Activated naive CD4-positive, alpha-beta T cell treated with anti-CD3 and anti-CD28 coated beads, Interleukin-2, amount 50 U/mL, for 72 hours (primary cell): ENCODE measurements around the gene NBAS. TPM values are rescaled to one million over a fixed set of nuclear protein-coding genes. Genes with fewer than 3 reads are reported as not detected.
"Not testable (repeated sequence)": the region's sequence is repeated elsewhere in the genome, so short reads cannot be mapped to it uniquely, and the experiment has no call there.

Experiments
- ATAC-seq, 2 donors: fragments of 150-1000 bp; cut with Tn5 transposase; 2 replicates each; pipeline ENCODE4 v1.10.0; 2021; ENCODE audit warnings: mild to moderate bottlenecking in 2 of 2, moderate library complexity in 2 of 2
- DNase-seq, 2 donors: peaks; one replicate each; pipeline ENCODE4 v3.0.0; 2021 to 2022; ENCODE audit warnings: low spot score in 2 of 2
- H3K27ac Mint-ChIP-seq, 2 donors: one replicate each; pipeline ENCODE4 v1.8.0; 2022; ENCODE audit warnings: mild to moderate bottlenecking in 2 of 2, mixed read lengths in 2 of 2
- H3K36me3 Mint-ChIP-seq, 2 donors: one replicate each; pipeline ENCODE4 v1.8.0; 2022; ENCODE audit warnings: mixed read lengths in 2 of 2
- H3K9me3 Mint-ChIP-seq, 2 donors: one replicate each; pipeline ENCODE4 v1.8.0; 2022; ENCODE audit warnings: mixed read lengths in 2 of 2
- total RNA-seq, 2 donors: library from RNA; stranded (reverse); gene quantifications; one replicate each; pipeline ENCODE4 v1.2.3, GENCODE V29; 2022

Gene NBAS
- total RNA-seq, 2 donors from 2014 or later = 30.5 to 46.3 TPM

- H3K27ac Mint-ChIP-seq = no peak overlapping the region
- no peaks in the 10 kb centered on the region for H3K9me3 Mint-ChIP-seq
- no peak for ATAC-seq
Measured at GRCh38 chr2:15480552-15480951, 80.6 kb downstream of the NBAS start.

GRCh38 chr2:15472876-15473275 is 88.3 kb downstream of the NBAS start:
- no peak for DNase-seq
- H3K36me3 Mint-ChIP-seq = peaks cover 26 to 53% of the 10 kb centered on the region in 2 donors
- ATAC-seq = no peak
- no peak overlapping the region for H3K27ac Mint-ChIP-seq
- peaks cover 5 to 7% of the 10 kb centered on the region in 2 donors for H3K9me3 Mint-ChIP-seq

More at GRCh38 chr2:15480552-15480951, 80.6 kb downstream of the NBAS start:
- no peak for DNase-seq
- peaks cover 9 to 15% of the 10 kb centered on the region in 2 donors for H3K36me3 Mint-ChIP-seq

- ATAC-seq = no peak
- Mint-ChIP-seq H3K9me3 (peaks cover 5 to 7% of the 10 kb centered on the region in 2 donors), H3K36me3 (peaks cover 26 to 53% of the 10 kb centered on the region in 2 donors), H3K27ac (no peak overlapping the region)
- no peak for DNase-seq
Measured at GRCh38 chr2:15472133-15472532, 89.0 kb downstream of the NBAS start.

- Mint-ChIP-seq H3K27ac (no peak overlapping the region), H3K36me3 (peaks cover 26 to 53% of the 10 kb centered on the region in 2 donors), H3K9me3 (peaks cover 5 to 7% of the 10 kb centered on the region in 2 donors)
- ATAC-seq = no peak
- DNase-seq = no peak
Measured at GRCh38 chr2:15471606-15472005, 89.5 kb downstream of the NBAS start.

GRCh38 chr2:15460112-15460620 is 101.0 kb downstream of the NBAS start:
- ATAC-seq (no peak), DNase-seq (no peak)
- no peak overlapping the region for H3K27ac Mint-ChIP-seq
- peaks cover 11 to 17% of the 10 kb centered on the region in 2 donors for H3K36me3 Mint-ChIP-seq
- H3K9me3 Mint-ChIP-seq = no peaks in the 10 kb centered on the region

GRCh38 chr2:15458277-15458676 is 102.9 kb downstream of the NBAS start:
- Mint-ChIP-seq H3K9me3 (no peaks in the 10 kb centered on the region), H3K36me3 (peaks cover 1 to 14% of the 10 kb centered on the region in 2 donors), H3K27ac (peak overlapping the region in 1 of 2 donors; percentile 29)
- no peak for ATAC-seq
- DNase-seq = no peak

- Mint-ChIP-seq H3K36me3 (peaks cover 2 to 15% of the 10 kb centered on the region in 2 donors), H3K27ac (no peak overlapping the region), H3K9me3 (no peaks in the 10 kb centered on the region)
- ATAC-seq = no peak
- no peak for DNase-seq
Measured at GRCh38 chr2:15457868-15458267, 103.3 kb downstream of the NBAS start.

GRCh38 chr2:15456352-15456751 is 104.8 kb downstream of the NBAS start:
- Mint-ChIP-seq H3K9me3 (no peaks in the 10 kb centered on the region), H3K27ac (no peak overlapping the region), H3K36me3 (peaks cover 4 to 20% of the 10 kb centered on the region in 2 donors)
- DNase-seq (no peak), ATAC-seq (no peak)

GRCh38 chr2:15450808-15451207 is 110.3 kb downstream of the NBAS start:
- no peak overlapping the region for H3K27ac Mint-ChIP-seq
- H3K9me3 Mint-ChIP-seq = peaks cover 0 to 5% of the 10 kb centered on the region in 2 donors
- ATAC-seq (no peak), DNase-seq (no peak)
- peaks cover 11 to 27% of the 10 kb centered on the region in 2 donors for H3K36me3 Mint-ChIP-seq

GRCh38 chr2:15449556-15450236 is 111.4 kb downstream of the NBAS start:
- no peak overlapping the region for H3K27ac Mint-ChIP-seq

GRCh38 chr2:15448250-15448839 is 112.8 kb downstream of the NBAS start:
- peaks cover 15 to 24% of the 10 kb centered on the region in 2 donors for H3K36me3 Mint-ChIP-seq
- ATAC-seq = no peak
- no peak for DNase-seq
- no peak overlapping the region for H3K27ac Mint-ChIP-seq
- H3K9me3 Mint-ChIP-seq = peaks cover 0 to 8% of the 10 kb centered on the region in 2 donors

More at GRCh38 chr2:15449556-15450236, 111.4 kb downstream of the NBAS start:
- Mint-ChIP-seq H3K9me3 (peaks cover 0 to 8% of the 10 kb centered on the region in 2 donors), H3K36me3 (peaks cover 15 to 28% of the 10 kb centered on the region in 2 donors)
- DNase-seq = no peak
- no peak for ATAC-seq

GRCh38 chr2:15447381-15447780 is 113.8 kb downstream of the NBAS start:
- Mint-ChIP-seq H3K9me3 (peaks cover 0 to 8% of the 10 kb centered on the region in 2 donors), H3K27ac (peak overlapping the region in 1 of 2 donors; percentile 74), H3K36me3 (peaks cover 12 to 18% of the 10 kb centered on the region in 2 donors)
- ATAC-seq = no peak
- DNase-seq = no peak

- H3K36me3 Mint-ChIP-seq = peaks cover 16 to 18% of the 10 kb centered on the region in 2 donors
- no peak for ATAC-seq
Measured at GRCh38 chr2:15446961-15447360, 114.2 kb downstream of the NBAS start.

GRCh38 chr2:15445891-15446562 is 115.1 kb downstream of the NBAS start:
- DNase-seq (no peak), ATAC-seq (no peak)
- Mint-ChIP-seq H3K36me3 (peaks cover 16 to 18% of the 10 kb centered on the region in 2 donors), H3K27ac (no peak overlapping the region), H3K9me3 (peaks cover 0 to 8% of the 10 kb centered on the region in 2 donors)

More at GRCh38 chr2:15446961-15447360, 114.2 kb downstream of the NBAS start:
- no peak for DNase-seq
- peaks cover 0 to 8% of the 10 kb centered on the region in 2 donors for H3K9me3 Mint-ChIP-seq
- no peak overlapping the region for H3K27ac Mint-ChIP-seq

- H3K36me3 Mint-ChIP-seq = peaks cover 0 to 11% of the 10 kb centered on the region in 2 donors
- DNase-seq, H3K9me3 Mint-ChIP-seq, H3K27ac Mint-ChIP-seq, ATAC-seq: not testable (repeated sequence)
Measured at GRCh38 chr2:15439768-15440524, 121.2 kb downstream of the NBAS start.

- not testable (repeated sequence) for DNase-seq, H3K27ac Mint-ChIP-seq, ATAC-seq, H3K9me3 Mint-ChIP-seq
- H3K36me3 Mint-ChIP-seq = peaks cover 0 to 11% of the 10 kb centered on the region in 2 donors
Measured at GRCh38 chr2:15439366-15439765, 121.8 kb downstream of the NBAS start.
